HG02943 (cell line): ENCODE measurements around the gene SACS.
"Not testable (repeated sequence)": the region's sequence is repeated elsewhere in the genome, so short reads cannot be mapped to it uniquely, and the experiment has no call there.

ENCODE experiments used
- ATAC-seq: cut with Tn5 transposase; IDR thresholded peaks from one replicate; pipeline ENCODE4 v1.9.1; 2021; ENCODE audit warnings: mild to moderate bottlenecking, low read depth, moderate library complexity; ENCODE audit not compliant: unreplicated experiment

Gene SACS

GRCh38 chr13:23456437-23457210 lies 23.1 kb upstream of the SACS start:
- no peak for ATAC-seq

- no peak for ATAC-seq
Observed at GRCh38 chr13:23455401-23456185, 22.1 kb upstream of the SACS start.

- no peak for ATAC-seq
Observed at GRCh38 chr13:23453132-23453531, 19.6 kb upstream of the SACS start.

GRCh38 chr13:23450340-23451046 lies 17.0 kb upstream of the SACS start:
- ATAC-seq = no peak

GRCh38 chr13:23449398-23450162 lies 16.1 kb upstream of the SACS start:
- ATAC-seq = no peak

- no peak for ATAC-seq
Observed at GRCh38 chr13:23447927-23448326, 14.4 kb upstream of the SACS start.

GRCh38 chr13:23445794-23446193 lies 12.3 kb upstream of the SACS start:
- ATAC-seq = no peak

- ATAC-seq = no peak
Observed at GRCh38 chr13:23443878-23444277, 10.4 kb upstream of the SACS start.

GRCh38 chr13:23443110-23443509 lies 9.6 kb upstream of the SACS start:
- no peak for ATAC-seq

- ATAC-seq = no peak
Observed at GRCh38 chr13:23440821-23441618, 7.5 kb upstream of the SACS start.

GRCh38 chr13:23440324-23440723 lies 6.8 kb upstream of the SACS start:
- not testable (repeated sequence) for ATAC-seq

- ATAC-seq = no peak
Observed at GRCh38 chr13:23437916-23438315, 4.4 kb upstream of the SACS start.

GRCh38 chr13:23436680-23437079 lies 3.2 kb upstream of the SACS start:
- ATAC-seq = no peak

GRCh38 chr13:23434491-23434890 lies 989 bp upstream of the SACS start:
- ATAC-seq = no peak

- ATAC-seq = no peak
Observed at GRCh38 chr13:23432626-23433025, 876 bp downstream of the SACS start.

GRCh38 chr13:23430664-23431063 lies 2.8 kb downstream of the SACS start:
- ATAC-seq = no peak

- ATAC-seq = no peak
Observed at GRCh38 chr13:23427881-23428528, 5.5 kb downstream of the SACS start.

- no peak for ATAC-seq
Observed at GRCh38 chr13:23427342-23427843, 6.1 kb downstream of the SACS start.

GRCh38 chr13:23421596-23421995 lies 11.9 kb downstream of the SACS start:
- ATAC-seq = no peak
